Nephron progenitor cell (in vitro differentiated cells): ENCODE data around the gene CDK3.

ENCODE experiments used
- DNase-seq: peaks from one replicate; pipeline ENCODE4 v3.0.0; 2021
- H3K27ac Mint-ChIP-seq: 2 replicates; pipeline ENCODE4 v1.8.0; 2021; ENCODE audit warnings: mild to moderate bottlenecking, moderate library complexity, mixed read lengths
- H3K27me3 Mint-ChIP-seq: 2 replicates; pipeline ENCODE4 v1.8.0; 2021; ENCODE audit warnings: mild to moderate bottlenecking, low read depth, mixed read lengths; ENCODE audit not compliant: poor library complexity
- H3K36me3 Mint-ChIP-seq: 2 replicates; pipeline ENCODE4 v1.8.0; 2021; ENCODE audit warnings: low read depth, mixed read lengths
- H3K4me1 Mint-ChIP-seq: 2 replicates; pipeline ENCODE4 v1.8.0; 2021; ENCODE audit warnings: mixed read lengths
- H3K4me3 Mint-ChIP-seq: 2 replicates; pipeline ENCODE4 v1.8.0; 2021; ENCODE audit warnings: mild to moderate bottlenecking, moderate library complexity, mixed read lengths
- H3K9me3 Mint-ChIP-seq: 2 replicates; pipeline ENCODE4 v1.8.0; 2021; ENCODE audit warnings: mild to moderate bottlenecking, moderate library complexity, mixed read lengths
- CTCF ChIP-seq: fragments of 200-600 bp; sonication (generic); IDR thresholded peaks from 2 replicates; pipeline ENCODE4 v1.5.0; 2021; ENCODE audit warnings: antibody characterized with exemption

Gene CDK3

GRCh38 chr17:75979705-75980187, 20.9 kb upstream of the CDK3 start:
- Mint-ChIP-seq H3K4me3 (peak overlapping the region; percentile 94), H3K36me3 (peaks cover 14% of the 10 kb centered on the region), H3K4me1 (peaks cover 66% of the 10 kb centered on the region)

GRCh38 chr17:75980188-75981018, 20.3 kb upstream of the CDK3 start:
- H3K9me3 Mint-ChIP-seq: no peaks in the 10 kb centered on the region
- peaks cover 2% of the 10 kb centered on the region for H3K27me3 Mint-ChIP-seq
- no peak for DNase-seq
- H3K4me1 Mint-ChIP-seq: peaks cover 66% of the 10 kb centered on the region
- peaks cover 14% of the 10 kb centered on the region for H3K36me3 Mint-ChIP-seq
- H3K27ac Mint-ChIP-seq: peak overlapping the region; percentile 100
- TF ChIP-seq CTCF: no peak
- H3K4me3 Mint-ChIP-seq: peak overlapping the region; percentile 94

More at GRCh38 chr17:75979705-75980187, 20.9 kb upstream of the CDK3 start:
- H3K9me3 Mint-ChIP-seq: no peaks in the 10 kb centered on the region
- DNase-seq: no peak
- H3K27ac Mint-ChIP-seq: peak overlapping the region; percentile 100
- TF ChIP-seq CTCF: no peak
- peaks cover 2% of the 10 kb centered on the region for H3K27me3 Mint-ChIP-seq

GRCh38 chr17:75981019-75981615, 19.5 kb upstream of the CDK3 start:
- Mint-ChIP-seq H3K4me3 (peak overlapping the region; percentile 94), H3K27ac (peak overlapping the region; percentile 100), H3K4me1 (peaks cover 59% of the 10 kb centered on the region), H3K36me3 (peaks cover 9% of the 10 kb centered on the region), H3K27me3 (peaks cover 2% of the 10 kb centered on the region), H3K9me3 (no peaks in the 10 kb centered on the region)
- DNase-seq: no peak
- TF ChIP-seq CTCF: no peak

DNA sequence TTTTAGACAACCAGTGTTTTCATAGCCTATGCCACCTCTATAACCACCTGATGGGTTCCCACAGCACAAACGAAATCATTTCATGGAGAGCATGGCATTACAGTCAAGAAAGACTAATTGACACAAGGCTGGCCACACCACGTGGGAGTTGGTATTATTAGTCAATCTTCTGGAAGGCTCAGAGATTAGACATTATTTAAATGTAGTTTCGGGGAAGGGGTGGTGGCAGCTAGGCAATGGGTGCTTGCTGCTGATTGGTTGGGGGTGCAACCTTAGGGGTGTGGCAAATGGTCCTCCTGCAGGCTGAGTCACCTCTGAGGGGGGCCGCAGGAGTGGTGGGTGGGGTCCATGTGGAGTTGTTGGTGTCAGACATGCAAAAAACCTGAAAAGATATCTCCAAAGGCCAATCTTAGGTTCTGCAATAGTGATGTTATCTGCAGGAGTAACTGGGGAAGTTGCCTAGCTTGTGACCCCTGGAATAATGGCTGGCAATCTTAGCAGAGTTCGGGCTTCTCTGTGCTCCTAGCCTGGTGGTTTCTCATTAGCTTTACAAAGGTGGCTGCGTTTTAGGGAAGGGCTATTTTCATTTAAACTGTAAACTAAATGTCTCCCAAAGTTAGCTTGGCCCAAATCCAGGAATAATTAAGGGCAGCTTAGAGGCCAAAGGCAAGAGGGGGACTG, 17.0 kb upstream of the CDK3 start:
- Mint-ChIP-seq H3K27ac (no peak overlapping the region), H3K36me3 (peaks cover 4% of the 10 kb centered on the region), H3K4me3 (no peak overlapping the region), H3K27me3 (peaks cover 2% of the 10 kb centered on the region), H3K9me3 (no peaks in the 10 kb centered on the region), H3K4me1 (peaks cover 40% of the 10 kb centered on the region)
- DNase-seq: no peak
- no peak for TF ChIP-seq CTCF

- peaks cover 25% of the 10 kb centered on the region for H3K4me1 Mint-ChIP-seq
- no peak for DNase-seq
- H3K4me3 Mint-ChIP-seq: no peak overlapping the region
- no peaks in the 10 kb centered on the region for H3K9me3 Mint-ChIP-seq
- peaks cover 4% of the 10 kb centered on the region for H3K36me3 Mint-ChIP-seq
- H3K27ac Mint-ChIP-seq: no peak overlapping the region
- H3K27me3 Mint-ChIP-seq: no peaks in the 10 kb centered on the region
- TF ChIP-seq CTCF: no peak
Observed at GRCh38 chr17:75985986-75986385, 14.7 kb upstream of the CDK3 start.
